Right hindlimb (tissue), 1 donor: ENCODE data around the gene P2RX2.

Experiments used
- DNase-seq: peaks from one replicate; pipeline ENCODE4 v3.0.0-alpha.2; 2018

Gene P2RX2

GRCh38 chr12:132618683-132619043 lies at the start of gene P2RX2:
Gene P2RX2 (plus strand): TSS chr12:132618776. CDS start chr12:132618817, 41 bp downstream.
- no peak for DNase-seq

GRCh38 chr12:132568826-132569480 lies 49.6 kb upstream of the P2RX2 start:
- DNase-seq: no peak

- DNase-seq: no peak
These were observed 48.6 kb upstream of the P2RX2 start for GRCh38 chr12:132569856-132570480.

- DNase-seq: no peak
These were observed 47.9 kb upstream of the P2RX2 start for GRCh38 chr12:132570635-132571034.

- no peak for DNase-seq
These were observed 47.5 kb upstream of the P2RX2 start for GRCh38 chr12:132571051-132571450.

- DNase-seq: no peak
These were observed 47.0 kb upstream of the P2RX2 start for GRCh38 chr12:132571598-132571997.

- no peak for DNase-seq
These were observed 46.5 kb upstream of the P2RX2 start for GRCh38 chr12:132572106-132572505.

- DNase-seq: no peak
These were observed 45.5 kb upstream of the P2RX2 start for GRCh38 chr12:132572801-132573760.

- DNase-seq: no peak
These were observed 44.1 kb upstream of the P2RX2 start for GRCh38 chr12:132574271-132574996.

- no peak for DNase-seq
These were observed 42.9 kb upstream of the P2RX2 start for GRCh38 chr12:132575661-132576060.

GRCh38 chr12:132576701-132577100 lies 41.9 kb upstream of the P2RX2 start:
- DNase-seq: no peak

- DNase-seq: no peak
These were observed 41.2 kb upstream of the P2RX2 start for GRCh38 chr12:132577191-132577920.

GRCh38 chr12:132578118-132578517 lies 40.5 kb upstream of the P2RX2 start:
- DNase-seq: no peak

GRCh38 chr12:132578826-132579225 lies 39.8 kb upstream of the P2RX2 start:
- no peak for DNase-seq

- DNase-seq: no peak
These were observed 38.8 kb upstream of the P2RX2 start for GRCh38 chr12:132579744-132580143.

- DNase-seq: no peak
These were observed 37.8 kb upstream of the P2RX2 start for GRCh38 chr12:132580701-132581292.

- no peak for DNase-seq
These were observed 37.1 kb upstream of the P2RX2 start for GRCh38 chr12:132581348-132582057.

- no peak for DNase-seq
These were observed 36.5 kb upstream of the P2RX2 start for GRCh38 chr12:132582058-132582420.

- DNase-seq: no peak
These were observed 35.8 kb upstream of the P2RX2 start for GRCh38 chr12:132582582-132583410.

GRCh38 chr12:132583411-132583710 lies 35.2 kb upstream of the P2RX2 start:
- DNase-seq: no peak

- DNase-seq: no peak
These were observed 34.8 kb upstream of the P2RX2 start for GRCh38 chr12:132583736-132584135.
